GM18951 (cell line): ENCODE measurements around the gene KRTAP5-8.

ENCODE experiments used
- POLR2A ChIP-seq: IDR thresholded peaks from 4 replicates; pipeline ENCODE4 v1.6.1; 2011; ENCODE audit warnings: mild to moderate bottlenecking; ENCODE audit not compliant: insufficient read length, insufficient read depth; ENCODE audit errors: extremely low read depth
- in situ Hi-C: fragments of 300-500 bp; cut with MboI; formaldehyde crosslinking; loops from one replicate; pipeline ENCODE4 v1.12.0; 2022; ENCODE audit warnings: low sequenced_read_pairs, mixed read lengths, inconsistent platforms; ENCODE audit not compliant: unreplicated experiment

The KRTAP5-8 gene

DNA sequence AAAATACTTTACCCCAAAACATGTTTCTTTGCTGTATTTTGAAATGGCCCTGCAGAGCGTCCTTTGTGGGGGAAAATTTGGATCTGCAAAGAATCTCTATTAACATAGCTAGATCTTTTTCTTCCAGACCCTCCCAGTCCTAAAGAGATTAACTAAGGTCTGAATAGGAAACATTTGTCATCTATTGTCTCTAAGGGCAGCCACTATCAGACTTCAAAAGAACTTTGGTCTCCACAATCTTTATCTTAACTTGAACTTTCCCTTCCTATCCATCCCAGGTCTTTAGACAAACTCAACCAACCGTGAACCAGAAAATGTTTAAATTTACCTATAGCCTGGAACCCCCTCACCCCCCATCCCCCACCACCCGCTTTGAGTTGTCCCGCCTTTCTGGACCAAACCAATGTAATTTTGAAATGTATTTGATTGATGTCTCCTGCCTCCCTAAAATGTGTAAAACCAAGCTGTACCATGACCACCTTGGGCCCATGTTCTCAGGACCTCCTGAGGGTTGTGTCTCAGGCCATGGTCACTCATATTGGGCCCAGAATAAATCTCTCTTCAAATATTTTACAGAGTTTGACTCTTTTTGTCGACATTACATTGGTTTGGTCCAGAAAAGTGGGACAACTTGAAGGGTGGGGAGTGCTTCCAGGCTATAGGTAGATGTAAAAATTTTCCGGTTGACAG is 6.8 kb downstream of the KRTAP5-8 start:
- in situ Hi-C loops, result no loop called here
- TF ChIP-seq POLR2A, result no peak

GRCh38 chr11:71545405-71545966 is 7.7 kb downstream of the KRTAP5-8 start:
- no peak for TF ChIP-seq POLR2A
- in situ Hi-C loops, result no loop called here

GRCh38 chr11:71548120-71548519 is 10.3 kb downstream of the KRTAP5-8 start, which contains the start of gene KRTAP5-9:
Gene KRTAP5-9, plus strand, starts transcription at chr11:71548420. Its CDS starts 238 bp downstream, at chr11:71548658.
- no peak for TF ChIP-seq POLR2A
- in situ Hi-C loops, result no loop called here

GRCh38 chr11:71548716-71549151 is 10.9 kb downstream of the KRTAP5-8 start:
- in situ Hi-C loops, result no loop called here

DNA sequence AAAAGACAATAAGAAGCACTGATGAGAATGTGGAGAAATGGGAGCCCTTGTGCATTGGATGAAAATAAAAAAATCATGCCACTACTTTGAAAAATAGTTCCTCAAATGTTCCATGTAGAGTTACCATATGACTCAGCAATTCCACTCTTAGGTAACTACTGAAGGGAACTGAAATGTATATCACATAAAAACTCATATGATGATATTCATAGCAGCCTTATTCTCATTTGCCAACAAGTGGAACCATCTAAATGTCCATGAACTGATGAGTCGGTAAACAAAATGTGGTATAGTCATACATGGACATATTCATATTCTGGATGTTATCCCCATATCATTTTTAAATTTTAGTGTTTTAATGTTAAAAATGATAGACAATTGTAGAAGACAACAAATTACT is 13.9 kb downstream of the KRTAP5-8 start:
- in situ Hi-C loops, result no loop called here
- no peak for TF ChIP-seq POLR2A

More at GRCh38 chr11:71548716-71549151, 10.9 kb downstream of the KRTAP5-8 start:
- TF ChIP-seq POLR2A, result no peak

DNA sequence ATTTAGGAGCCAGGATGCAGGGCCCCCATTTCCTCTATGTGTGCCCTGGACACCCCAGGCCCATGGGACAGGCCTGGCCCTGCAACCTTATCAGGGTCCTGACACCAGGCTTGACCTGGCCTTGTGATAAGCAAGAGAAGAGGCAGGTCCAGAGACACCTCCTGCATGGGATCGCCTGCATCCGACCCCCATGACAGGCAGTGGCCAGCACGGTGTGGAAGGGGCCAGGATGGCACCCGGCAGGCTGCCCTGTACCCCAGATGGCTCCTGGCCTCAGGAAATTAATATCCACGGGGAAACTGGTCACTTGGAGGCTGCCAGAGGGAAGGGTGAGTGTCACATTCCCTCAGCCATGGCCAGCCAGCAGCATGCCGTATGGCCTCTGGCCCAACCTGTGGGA is 17.2 kb downstream of the KRTAP5-8 start:
- TF ChIP-seq POLR2A, result no peak
- in situ Hi-C loops, result no loop called here

DNA sequence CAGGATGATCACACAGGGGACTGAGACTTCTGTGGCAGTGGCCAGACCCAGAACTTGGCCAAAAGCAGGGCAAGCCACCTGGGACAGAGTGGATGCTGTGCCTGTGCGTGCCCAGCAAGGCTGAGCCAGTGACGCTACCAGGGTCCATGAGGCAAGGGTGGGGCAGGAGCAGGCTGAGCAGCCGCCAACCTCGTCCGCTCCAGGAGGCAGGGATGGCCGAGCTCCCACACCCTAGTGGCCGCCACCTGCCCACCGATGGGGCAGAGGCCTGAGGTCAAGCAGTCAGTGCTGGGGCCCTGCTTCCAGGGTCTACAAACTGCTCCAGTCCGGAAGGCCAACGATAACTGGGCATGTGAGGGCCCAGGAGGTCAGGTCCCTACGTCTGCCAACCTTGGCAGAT is 17.7 kb downstream of the KRTAP5-8 start:
- in situ Hi-C loops, result no loop called here
- no peak for TF ChIP-seq POLR2A

DNA sequence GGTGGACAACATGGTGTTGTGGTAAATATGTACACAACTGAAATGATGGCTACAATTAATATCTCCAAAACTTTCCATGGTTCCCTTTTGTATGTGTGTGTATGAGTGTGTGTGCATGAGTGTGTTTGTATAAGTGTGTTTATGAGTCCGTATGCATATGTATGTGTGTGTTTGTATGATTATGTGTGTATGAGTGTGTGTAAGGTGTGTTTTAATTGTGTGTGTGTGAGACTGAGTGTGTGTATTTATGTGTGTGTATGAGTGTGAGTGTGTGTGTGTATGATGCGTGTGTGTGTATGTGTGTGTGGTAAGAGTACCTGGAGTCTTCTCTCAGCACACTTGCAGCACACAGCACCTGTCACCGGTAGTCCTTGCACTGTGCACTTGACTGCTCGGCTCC is 18.2 kb downstream of the KRTAP5-8 start:
- no peak for TF ChIP-seq POLR2A
- in situ Hi-C loops, result no loop called here

DNA sequence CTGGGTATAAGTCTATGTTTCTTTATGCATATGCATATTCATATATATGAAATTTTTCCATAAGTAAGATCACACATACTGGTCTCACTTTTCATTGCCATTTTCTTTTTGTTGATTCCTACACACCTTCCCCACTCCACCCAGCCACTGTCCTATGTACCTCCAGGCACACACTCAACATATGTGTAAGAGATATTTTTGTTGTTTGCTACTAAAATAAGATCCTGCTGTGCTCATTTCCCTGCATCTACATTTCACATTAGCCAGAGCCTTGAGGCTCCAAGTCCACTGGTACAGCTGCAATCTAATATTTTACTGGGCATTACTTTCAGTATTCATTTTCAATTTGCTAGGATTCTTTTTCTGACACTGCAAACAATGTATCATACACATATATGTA is 19.4 kb downstream of the KRTAP5-8 start:
- TF ChIP-seq POLR2A, result no peak
- in situ Hi-C loops, result no loop called here

- in situ Hi-C loops, result no loop called here
These were observed 21.2 kb downstream of the KRTAP5-8 start for GRCh38 chr11:71558996-71559395.

GRCh38 chr11:71562120-71562519 is 24.3 kb downstream of the KRTAP5-8 start:
- in situ Hi-C loops, result no loop called here

More at GRCh38 chr11:71558996-71559395, 21.2 kb downstream of the KRTAP5-8 start:
- no peak for TF ChIP-seq POLR2A

DNA sequence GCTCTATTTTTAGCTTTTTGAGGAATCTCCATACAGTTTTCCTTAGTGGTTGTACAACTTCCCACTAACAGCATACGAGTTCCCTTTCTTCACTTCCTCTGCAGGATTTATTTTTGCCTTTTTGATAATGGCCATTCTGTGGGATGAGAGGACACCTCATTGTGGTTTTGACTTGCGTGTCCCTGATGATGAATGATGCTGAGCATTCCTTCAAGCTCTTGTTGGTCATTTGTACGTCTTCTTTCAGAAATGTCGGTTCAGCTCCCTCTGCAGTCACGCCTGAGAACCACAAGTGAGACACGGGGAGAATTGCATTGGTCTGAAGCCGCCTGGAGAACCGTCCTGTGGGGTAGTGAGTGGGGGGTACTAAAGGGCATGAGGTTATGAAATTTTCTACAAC is 25.6 kb downstream of the KRTAP5-8 start:
- TF ChIP-seq POLR2A, result no peak
- in situ Hi-C loops, result no loop called here

More at GRCh38 chr11:71562120-71562519, 24.3 kb downstream of the KRTAP5-8 start:
- TF ChIP-seq POLR2A, result no peak

GRCh38 chr11:71564430-71564829 is 26.6 kb downstream of the KRTAP5-8 start:
- TF ChIP-seq POLR2A, result no peak
- in situ Hi-C loops, result no loop called here

DNA sequence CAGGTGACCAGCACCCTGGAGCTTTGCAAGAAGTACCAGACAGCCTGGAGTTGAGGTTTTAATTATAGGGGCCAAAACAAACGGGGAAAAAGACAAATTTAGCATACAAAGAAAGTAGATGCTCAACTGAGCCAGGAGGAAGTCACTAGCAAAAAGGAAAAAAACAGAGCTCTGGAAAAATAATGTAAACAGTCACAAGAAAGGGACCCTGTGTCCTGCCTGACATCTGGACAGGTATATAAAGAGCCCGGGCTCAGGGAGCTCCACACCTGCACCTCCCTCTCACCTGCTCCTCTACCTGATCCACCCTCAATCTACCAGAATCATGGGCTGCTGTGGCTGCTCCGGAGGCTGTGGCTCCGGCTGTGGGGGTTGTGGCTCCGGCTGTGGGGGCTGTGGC is 27.4 kb downstream of the KRTAP5-8 start, which contains the start of gene KRTAP5-10:
TSS of gene KRTAP5-10 (plus strand) at position 301 of the 400 bp plus-strand sequence. CDS start at position 326, 25 bp downstream.
- in situ Hi-C loops, result no loop called here
- TF ChIP-seq POLR2A, result no peak
